Left ventricle myocardium inferior (tissue), 1 donor: ENCODE measurements around the gene NHLRC1. TPM values are rescaled to one million over a fixed set of nuclear protein-coding genes. Genes with fewer than 3 reads are reported as not detected.

Source experiments
- DNase-seq: peaks from one replicate; pipeline ENCODE4 v3.0.0-alpha.2; 2020
- H3K27ac ChIP-seq: fragments of 200-600 bp; replicated peaks from 2 replicates; pipeline ENCODE4 v1.8.0; 2021
- H3K27me3 ChIP-seq: fragments of 200-600 bp; 2 replicates; pipeline ENCODE4 v1.8.0; 2021; ENCODE audit warnings: low read depth
- H3K36me3 ChIP-seq: fragments of 200-600 bp; 2 replicates; pipeline ENCODE4 v1.8.0; 2021
- H3K4me1 ChIP-seq: fragments of 200-600 bp; 2 replicates; pipeline ENCODE4 v1.8.0; 2021
- H3K4me3 ChIP-seq: fragments of 200-600 bp; 2 replicates; pipeline ENCODE4 v1.8.0; 2021; ENCODE audit warnings: mild to moderate bottlenecking, moderate library complexity
- H3K9me3 ChIP-seq: fragments of 200-600 bp; replicated peaks from 2 replicates; pipeline ENCODE4 v1.8.0; 2021
- intact Hi-C: fragments of 100-400 bp; cut with micrococcal nuclease; formaldehyde crosslinking; loops from one replicate; pipeline ENCODE4 v1.11.0; 2022
- total RNA-seq: library from RNA; stranded (reverse); fragmentation: NEBNext Ultra II Directional; extraction: Animal tissue kit (Norgen Biotek cat#: 25700); gene quantifications from one replicate; pipeline ENCODE4 v1.2.1, GENCODE V29; 2021
- TF ChIP-seq, protein P1 (sequence below): fragments of 200-600 bp; IDR thresholded peaks from 2 replicates; pipeline ENCODE4 v1.8.0; 2021; ENCODE audit warnings: antibody characterized with exemption, mild to moderate bottlenecking, borderline replicate concordance
- donor health status: DM: no; HTN: yes; CAD: no; lungs with severe emphysema.

NHLRC1 gene
- total RNA-seq, 1 donor from 2014 or later: 1.1 TPM

DNA sequence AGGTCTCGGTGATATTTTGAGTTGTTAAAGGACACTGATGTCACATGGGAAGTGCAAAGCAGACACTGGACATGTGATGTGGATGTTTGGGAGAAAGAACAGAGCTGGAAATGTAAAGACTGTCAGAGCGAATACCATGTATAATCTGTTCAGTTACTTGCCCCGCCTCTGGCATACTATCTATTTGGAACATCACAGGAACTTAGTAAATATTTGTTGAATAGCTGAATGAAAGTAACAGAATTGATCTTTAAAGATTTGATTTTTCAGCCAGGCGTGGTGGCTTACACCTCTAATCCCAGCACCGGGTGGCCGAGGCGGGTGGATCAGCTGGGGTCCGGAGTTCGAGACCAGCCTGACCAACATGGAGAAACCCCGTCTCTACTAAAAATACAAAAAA, 13.8 kb upstream of the NHLRC1 start:
- DNase-seq: no peak
- no peaks in the 10 kb centered on the region for H3K9me3 ChIP-seq
- no peaks in the 10 kb centered on the region for H3K27me3 ChIP-seq
- no peaks in the 10 kb centered on the region for H3K4me1 ChIP-seq
- peaks cover 81% of the 10 kb centered on the region for H3K36me3 ChIP-seq
- TF ChIP-seq, protein P1, sequence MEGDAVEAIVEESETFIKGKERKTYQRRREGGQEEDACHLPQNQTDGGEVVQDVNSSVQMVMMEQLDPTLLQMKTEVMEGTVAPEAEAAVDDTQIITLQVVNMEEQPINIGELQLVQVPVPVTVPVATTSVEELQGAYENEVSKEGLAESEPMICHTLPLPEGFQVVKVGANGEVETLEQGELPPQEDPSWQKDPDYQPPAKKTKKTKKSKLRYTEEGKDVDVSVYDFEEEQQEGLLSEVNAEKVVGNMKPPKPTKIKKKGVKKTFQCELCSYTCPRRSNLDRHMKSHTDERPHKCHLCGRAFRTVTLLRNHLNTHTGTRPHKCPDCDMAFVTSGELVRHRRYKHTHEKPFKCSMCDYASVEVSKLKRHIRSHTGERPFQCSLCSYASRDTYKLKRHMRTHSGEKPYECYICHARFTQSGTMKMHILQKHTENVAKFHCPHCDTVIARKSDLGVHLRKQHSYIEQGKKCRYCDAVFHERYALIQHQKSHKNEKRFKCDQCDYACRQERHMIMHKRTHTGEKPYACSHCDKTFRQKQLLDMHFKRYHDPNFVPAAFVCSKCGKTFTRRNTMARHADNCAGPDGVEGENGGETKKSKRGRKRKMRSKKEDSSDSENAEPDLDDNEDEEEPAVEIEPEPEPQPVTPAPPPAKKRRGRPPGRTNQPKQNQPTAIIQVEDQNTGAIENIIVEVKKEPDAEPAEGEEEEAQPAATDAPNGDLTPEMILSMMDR: no peak
- no peak overlapping the region for H3K4me3 ChIP-seq
- no peak overlapping the region for H3K27ac ChIP-seq
- intact Hi-C loops: no loop called here

DNA sequence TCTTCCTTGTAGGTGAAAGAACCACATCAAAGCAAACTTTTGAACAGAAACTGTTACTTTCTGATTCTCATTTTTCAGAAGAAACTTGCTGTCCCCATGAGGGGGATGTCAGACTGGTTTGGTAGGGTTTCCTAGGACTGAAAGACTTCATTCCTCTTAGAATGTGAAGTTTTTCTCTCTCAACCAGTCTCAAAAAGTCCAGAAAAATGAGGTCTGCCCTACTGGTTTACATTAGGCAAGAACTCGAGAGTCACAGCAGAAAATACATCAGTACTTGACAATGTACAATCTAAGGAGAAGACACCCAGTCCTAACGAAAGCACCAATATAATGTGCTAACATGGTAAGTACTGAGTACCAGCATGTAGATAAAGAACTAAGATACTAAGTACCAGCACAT, 12.7 kb upstream of the NHLRC1 start:
- Histone ChIP-seq H3K4me1 (no peaks in the 10 kb centered on the region), H3K4me3 (no peak overlapping the region), H3K9me3 (no peaks in the 10 kb centered on the region), H3K36me3 (peaks cover 81% of the 10 kb centered on the region), H3K27me3 (no peaks in the 10 kb centered on the region), H3K27ac (no peak overlapping the region)
- TF ChIP-seq, protein P1: no peak
- DNase-seq: no peak
- intact Hi-C loops: no loop called here

DNA sequence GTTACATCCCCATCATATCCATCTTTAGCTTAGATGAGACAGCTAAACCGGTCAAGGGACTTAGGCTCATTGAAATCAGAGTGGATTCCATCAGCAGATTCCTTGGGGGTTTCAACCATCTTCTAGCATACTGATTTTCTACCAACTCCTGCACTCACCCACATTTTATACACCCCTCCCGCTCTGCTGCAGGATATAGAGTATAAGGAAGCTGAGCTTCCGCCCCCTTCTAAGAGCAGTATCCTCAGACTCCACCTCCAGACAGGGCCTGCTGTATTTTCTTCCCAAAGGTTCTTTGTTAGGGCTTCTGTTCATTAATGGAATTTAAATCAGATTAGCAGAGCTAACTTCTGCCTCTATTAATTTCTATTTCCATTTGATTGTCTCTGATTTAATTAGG, 9.9 kb upstream of the NHLRC1 start:
- Histone ChIP-seq H3K4me1 (no peaks in the 10 kb centered on the region), H3K27me3 (no peaks in the 10 kb centered on the region), H3K36me3 (peaks cover 71% of the 10 kb centered on the region), H3K27ac (no peak overlapping the region), H3K9me3 (no peaks in the 10 kb centered on the region), H3K4me3 (no peak overlapping the region)
- intact Hi-C loops: no loop called here
- TF ChIP-seq, protein P1: no peak
- no peak for DNase-seq

GRCh38 chr6:18126121-18126520, 3.6 kb upstream of the NHLRC1 start:
- intact Hi-C loops: loop anchor here (10.0 kb wide), 1 partner anchor 291 kb away; no protein-coding TSS in a partner anchor

GRCh38 chr6:18121580-18122127, 823 bp downstream of the NHLRC1 start:
- DNase-seq: no peak
- no peaks in the 10 kb centered on the region for H3K9me3 ChIP-seq
- TF ChIP-seq, protein P1: no peak
- intact Hi-C loops: loop anchor here (10.0 kb wide), 1 partner anchor 287 kb away; no protein-coding TSS in a partner anchor
- no peaks in the 10 kb centered on the region for H3K36me3 ChIP-seq
- peak overlapping the region; percentile 68 for H3K4me3 ChIP-seq
- no peaks in the 10 kb centered on the region for H3K27me3 ChIP-seq
- H3K4me1 ChIP-seq: peaks cover 9% of the 10 kb centered on the region
- H3K27ac ChIP-seq: no peak overlapping the region

More at GRCh38 chr6:18126121-18126520, 3.6 kb upstream of the NHLRC1 start:
- no peak for DNase-seq
- Histone ChIP-seq H3K9me3 (no peaks in the 10 kb centered on the region), H3K4me3 (no peak overlapping the region), H3K36me3 (peaks cover 23% of the 10 kb centered on the region), H3K27ac (no peak overlapping the region), H3K27me3 (no peaks in the 10 kb centered on the region), H3K4me1 (peaks cover 9% of the 10 kb centered on the region)
- TF ChIP-seq, protein P1: no peak
